HepG2 (cell line): Measurements from ENCODE around the gene FCAMR.

Experiments
- CEBPB ChIP-seq: IDR thresholded peaks from 2 replicates; pipeline ENCODE4 v1.6.1; 2011; ENCODE audit warnings: low read depth, low read length, improper control_type of control experiment, borderline replicate concordance
- CTCF ChIP-seq: sonication (generic); formaldehyde crosslinking; IDR thresholded peaks from 2 replicates; pipeline ENCODE4 v1.5.0; 2020; ENCODE audit warnings: mild to moderate bottlenecking, missing genetic modification reagents, moderate library complexity
- NFAT5 ChIP-seq: sonication (generic); formaldehyde crosslinking; IDR thresholded peaks from 2 replicates; pipeline ENCODE4 v1.4.0; 2020; ENCODE audit warnings: missing genetic modification reagents
- TF ChIP-seq, protein P1 (sequence below), 2 experiments: IDR thresholded peaks; 2 replicates each; pipeline ENCODE4 v1.6.1; 2011 to 2012; ENCODE audit warnings: low read length in 2 of 2, borderline replicate concordance in 1 of 2, low read depth in 1 of 2, mild to moderate bottlenecking in 1 of 2, moderate library complexity in 1 of 2

GRCh38 chr1:207003210-207003609 is 33.0 kb upstream of the FCAMR start:
- TF ChIP-seq CTCF (no peak), NFAT5 (CRISPR knock-in tag) (no peak), CEBPB (no peak)
- TF ChIP-seq, protein P1, sequence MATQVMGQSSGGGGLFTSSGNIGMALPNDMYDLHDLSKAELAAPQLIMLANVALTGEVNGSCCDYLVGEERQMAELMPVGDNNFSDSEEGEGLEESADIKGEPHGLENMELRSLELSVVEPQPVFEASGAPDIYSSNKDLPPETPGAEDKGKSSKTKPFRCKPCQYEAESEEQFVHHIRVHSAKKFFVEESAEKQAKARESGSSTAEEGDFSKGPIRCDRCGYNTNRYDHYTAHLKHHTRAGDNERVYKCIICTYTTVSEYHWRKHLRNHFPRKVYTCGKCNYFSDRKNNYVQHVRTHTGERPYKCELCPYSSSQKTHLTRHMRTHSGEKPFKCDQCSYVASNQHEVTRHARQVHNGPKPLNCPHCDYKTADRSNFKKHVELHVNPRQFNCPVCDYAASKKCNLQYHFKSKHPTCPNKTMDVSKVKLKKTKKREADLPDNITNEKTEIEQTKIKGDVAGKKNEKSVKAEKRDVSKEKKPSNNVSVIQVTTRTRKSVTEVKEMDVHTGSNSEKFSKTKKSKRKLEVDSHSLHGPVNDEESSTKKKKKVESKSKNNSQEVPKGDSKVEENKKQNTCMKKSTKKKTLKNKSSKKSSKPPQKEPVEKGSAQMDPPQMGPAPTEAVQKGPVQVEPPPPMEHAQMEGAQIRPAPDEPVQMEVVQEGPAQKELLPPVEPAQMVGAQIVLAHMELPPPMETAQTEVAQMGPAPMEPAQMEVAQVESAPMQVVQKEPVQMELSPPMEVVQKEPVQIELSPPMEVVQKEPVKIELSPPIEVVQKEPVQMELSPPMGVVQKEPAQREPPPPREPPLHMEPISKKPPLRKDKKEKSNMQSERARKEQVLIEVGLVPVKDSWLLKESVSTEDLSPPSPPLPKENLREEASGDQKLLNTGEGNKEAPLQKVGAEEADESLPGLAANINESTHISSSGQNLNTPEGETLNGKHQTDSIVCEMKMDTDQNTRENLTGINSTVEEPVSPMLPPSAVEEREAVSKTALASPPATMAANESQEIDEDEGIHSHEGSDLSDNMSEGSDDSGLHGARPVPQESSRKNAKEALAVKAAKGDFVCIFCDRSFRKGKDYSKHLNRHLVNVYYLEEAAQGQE (IDR thresholded peaks at IDR 0.05; ENCODE audit: borderline replicate concordance in 1 of 2, low read depth in 1 of 2, low read length in 2 of 2) = no peak
